DOHH2 (cell line): ENCODE results near the gene WFS1.

Source experiments
- H3F3A ChIP-seq: fragments of 200-600 bp; sonication (generic), shearing (Covaris generic); 2 replicates; pipeline ENCODE4 v1.6.0; 2016; ENCODE audit warnings: antibody characterized with exemption, mild to moderate bottlenecking; ENCODE audit not compliant: control insufficient read depth, insufficient read depth
- H3K27ac ChIP-seq: fragments of 200-600 bp; sonication (generic); 2 replicates; pipeline ENCODE4 v1.5.1; 2014; ENCODE audit warnings: low read depth, mild to moderate bottlenecking, low read length, moderate library complexity
- H3K27me3 ChIP-seq: fragments of 200-600 bp; sonication (generic); 2 replicates; pipeline ENCODE4 v1.6.1; 2014; ENCODE audit warnings: mild to moderate bottlenecking, low read length, mixed read lengths; ENCODE audit not compliant: control insufficient read depth
- H3K36me3 ChIP-seq: fragments of 200-600 bp; sonication (generic); 2 replicates; pipeline ENCODE4 v1.6.1; 2014; ENCODE audit warnings: mild to moderate bottlenecking, low read length, moderate library complexity, mixed read lengths; ENCODE audit not compliant: control insufficient read depth
- H3K4me1 ChIP-seq: fragments of 200-600 bp; sonication (generic); 2 replicates; pipeline ENCODE4 v1.6.1; 2014; ENCODE audit warnings: mild to moderate bottlenecking, low read length, mixed read lengths; ENCODE audit not compliant: control insufficient read depth
- H3K4me2 ChIP-seq: fragments of 200-600 bp; sonication (generic); 2 replicates; pipeline ENCODE4 v1.6.0; 2014; ENCODE audit warnings: mild to moderate bottlenecking, low read length, moderate library complexity
- H3K4me3 ChIP-seq: fragments of 200-600 bp; sonication (generic); 2 replicates; pipeline ENCODE4 v1.5.1; 2014; ENCODE audit warnings: mild to moderate bottlenecking, low read length, mixed read lengths
- H3K79me2 ChIP-seq: fragments of 200-600 bp; sonication (generic); 2 replicates; pipeline ENCODE4 v1.6.1; 2014; ENCODE audit warnings: mild to moderate bottlenecking, low read length, mixed read lengths; ENCODE audit not compliant: control insufficient read depth
- H3K9me2 ChIP-seq: fragments of 200-600 bp; sonication (generic); replicated peaks from 2 replicates; pipeline ENCODE4 v1.6.1; 2014; ENCODE audit warnings: mild to moderate bottlenecking, low read length, mixed read lengths; ENCODE audit not compliant: control insufficient read depth
- H3K9me3 ChIP-seq: fragments of 200-600 bp; sonication (generic); 2 replicates; pipeline ENCODE4 v1.6.1; 2014; ENCODE audit warnings: antibody characterized with exemption, low read length, mixed read lengths; ENCODE audit not compliant: control insufficient read depth, insufficient read depth
- H4K20me1 ChIP-seq: fragments of 200-600 bp; sonication (generic); 2 replicates; pipeline ENCODE4 v1.6.0; 2014; ENCODE audit warnings: low read depth, mild to moderate bottlenecking, antibody characterized with exemption, low read length, moderate library complexity; ENCODE audit not compliant: control insufficient read depth, insufficient read depth
- CTCF ChIP-seq: fragments of 200-600 bp; sonication (generic); IDR thresholded peaks from one replicate; pipeline ENCODE4 v1.5.1; 2014; ENCODE audit warnings: antibody characterized with exemption, mild to moderate bottlenecking, low read depth, low read length; ENCODE audit not compliant: poor library complexity, severe bottlenecking
- EZH2phosphoT487 ChIP-seq: fragments of 200-600 bp; sonication (generic); IDR thresholded peaks from 2 replicates; pipeline ENCODE4 v1.6.1; 2017; ENCODE audit warnings: borderline replicate concordance, mild to moderate bottlenecking, antibody characterized with exemption, low read length, moderate library complexity, mixed read lengths

The WFS1 gene

GRCh38 chr4:6316461-6317003 is 46.9 kb downstream of the WFS1 start:
- no peaks in the 10 kb centered on the region; the same call in 1 of the 2 replicates for H3K27me3 ChIP-seq
- H3K9me2 ChIP-seq, result no peaks in the 10 kb centered on the region
- H4K20me1 ChIP-seq, result no peaks in the 10 kb centered on the region
- H3K4me1 ChIP-seq, result no peaks in the 10 kb centered on the region
- H3K4me2 ChIP-seq, result no peak overlapping the region
- no peaks in the 10 kb centered on the region for H3K36me3 ChIP-seq
- no peaks in the 10 kb centered on the region for H3F3A ChIP-seq
- no peaks in the 10 kb centered on the region for H3K79me2 ChIP-seq
- H3K9me3 ChIP-seq, result no peaks in the 10 kb centered on the region
- TF ChIP-seq EZH2phosphoT487 (no peak), CTCF (no peak)
- no peak overlapping the region for H3K4me3 ChIP-seq
- H3K27ac ChIP-seq, result no peak overlapping the region

- Histone ChIP-seq H3K27ac (no peak overlapping the region), H3K9me3 (no peaks in the 10 kb centered on the region), H3K27me3 (no peaks in the 10 kb centered on the region), H4K20me1 (no peaks in the 10 kb centered on the region), H3K4me3 (no peak overlapping the region), H3K79me2 (no peaks in the 10 kb centered on the region), H3K36me3 (no peaks in the 10 kb centered on the region), H3K9me2 (no peaks in the 10 kb centered on the region), H3K4me1 (no peaks in the 10 kb centered on the region), H3F3A (no peaks in the 10 kb centered on the region), H3K4me2 (no peak overlapping the region)
- TF ChIP-seq EZH2phosphoT487 (no peak), CTCF (no peak)
Observed at GRCh38 chr4:6318206-6318605, 48.6 kb downstream of the WFS1 start.

DNA sequence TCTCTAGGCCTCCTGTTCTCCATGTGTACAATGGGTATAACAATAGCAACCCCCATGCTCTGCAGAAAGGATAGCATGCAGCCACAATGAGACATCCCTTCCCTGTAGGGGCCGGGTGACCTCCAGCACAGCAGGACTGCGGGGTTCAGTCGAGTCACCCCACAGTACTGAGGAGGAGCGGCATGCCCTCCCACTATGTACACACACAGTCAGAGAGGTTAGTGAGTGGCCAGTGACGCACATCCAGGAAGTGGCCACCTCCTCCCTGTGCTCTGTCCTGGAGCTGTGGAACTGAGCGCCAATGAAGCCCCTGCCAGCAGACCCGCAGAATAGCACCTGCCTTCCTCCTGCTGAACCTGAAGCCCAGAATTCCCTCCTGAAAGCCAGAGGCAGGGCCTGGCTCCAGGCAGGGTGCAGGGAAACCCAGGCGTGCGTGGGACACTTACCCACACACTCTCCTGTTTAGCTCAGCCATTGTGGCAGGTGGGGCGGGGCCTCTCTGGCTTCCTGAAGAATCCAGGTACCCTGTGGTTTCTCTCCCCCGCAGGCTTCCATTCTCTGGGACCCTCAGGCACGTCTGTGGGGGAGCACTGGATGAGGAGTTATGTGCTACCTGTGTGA is 50.0 kb downstream of the WFS1 start:
- Histone ChIP-seq H3F3A (no peaks in the 10 kb centered on the region), H3K27me3 (no peaks in the 10 kb centered on the region), H3K9me2 (no peaks in the 10 kb centered on the region), H3K4me3 (no peak overlapping the region), H3K4me1 (no peaks in the 10 kb centered on the region), H4K20me1 (no peaks in the 10 kb centered on the region), H3K4me2 (no peak overlapping the region), H3K79me2 (no peaks in the 10 kb centered on the region), H3K27ac (no peak overlapping the region), H3K9me3 (no peaks in the 10 kb centered on the region), H3K36me3 (no peaks in the 10 kb centered on the region)
- no peak for TF ChIP-seq CTCF
- TF ChIP-seq EZH2phosphoT487, result no peak
